ENCODE measurements around the gene UGT2B7.

GRCh38 chr4:69133993-69134392, 37.7 kb downstream of the UGT2B7 start:
- TF ChIP-seq EZH2phosphoT487 (IDR thresholded peaks at IDR 0.05; ENCODE audit: borderline replicate concordance, low read depth) (no peak), RAD21 (IDR thresholded peaks at IDR 0.05; ENCODE audit: low read length) (no peak), USF2 (IDR thresholded peaks at IDR 0.05; ENCODE audit: borderline replicate concordance, low read depth, low read length) (no peak), RXRA (IDR thresholded peaks at IDR 0.05; ENCODE audit: borderline replicate concordance, low read depth) (no peak), CHD2 (IDR thresholded peaks at IDR 0.05; ENCODE audit: low read length, partially characterized antibody) (no peak), SIN3A (IDR thresholded peaks at IDR 0.05; ENCODE audit: borderline replicate concordance, low read depth, low read length) (no peak), ZBTB33 (IDR thresholded peaks at IDR 0.05; ENCODE audit: borderline replicate concordance, low read depth) (no peak), EP300 (IDR thresholded peaks at IDR 0.05; ENCODE audit: borderline replicate concordance in 1 of 2, low read depth in 1 of 2, low read length in 1 of 2) (no peak), YY1 (IDR thresholded peaks at IDR 0.05; ENCODE audit: low read depth) (no peak), FOSL2 (IDR thresholded peaks at IDR 0.05; ENCODE audit: borderline replicate concordance, low read depth) (no peak), REST (IDR thresholded peaks at IDR 0.05; ENCODE audit: low read depth, low read length) (no peak), CTCF (IDR thresholded peaks at IDR 0.05) (no peak)

All from SK-N-SH (cell line).